OCI-LY1 (cell line): ENCODE measurements around the gene TRIO.

Experiments used
- H2AFZ ChIP-seq: fragments of 200-600 bp; sonication (generic), shearing (Covaris generic); 2 replicates; pipeline ENCODE4 v1.6.0; 2014; ENCODE audit warnings: antibody characterized with exemption, mild to moderate bottlenecking, low read length
- H3F3A ChIP-seq: fragments of 200-600 bp; sonication (generic), shearing (Covaris generic); 2 replicates; pipeline ENCODE4 v1.6.0; 2014; ENCODE audit warnings: mild to moderate bottlenecking, antibody characterized with exemption, low read length, moderate library complexity; ENCODE audit not compliant: insufficient read depth
- H3K27ac ChIP-seq: fragments of 200-600 bp; sonication (generic); 2 replicates; pipeline ENCODE4 v1.5.1; 2014; ENCODE audit warnings: low read length, mixed run types, mild to moderate bottlenecking, low read depth; ENCODE audit not compliant: poor library complexity, severe bottlenecking
- H3K27me3 ChIP-seq: fragments of 200-600 bp; sonication (generic); 2 replicates; pipeline ENCODE4 v1.6.0; 2014; ENCODE audit warnings: antibody characterized with exemption, mild to moderate bottlenecking, low read length, moderate library complexity; ENCODE audit not compliant: insufficient read depth
- H3K36me3 ChIP-seq: fragments of 200-600 bp; sonication (generic); 2 replicates; pipeline ENCODE4 v1.6.1; 2014; ENCODE audit warnings: mild to moderate bottlenecking, antibody characterized with exemption, low read length, moderate library complexity, mixed read lengths; ENCODE audit not compliant: insufficient read depth
- H3K4me1 ChIP-seq: fragments of 200-600 bp; sonication (generic); 2 replicates; pipeline ENCODE4 v1.5.1; 2014; ENCODE audit warnings: mild to moderate bottlenecking, low read length, moderate library complexity; ENCODE audit not compliant: insufficient read depth, severe bottlenecking
- H3K4me2 ChIP-seq: fragments of 200-600 bp; sonication (generic), shearing (Covaris generic); 2 replicates; pipeline ENCODE4 v1.6.1; 2014; ENCODE audit warnings: low read length
- H3K4me3 ChIP-seq: fragments of 200-600 bp; sonication (generic); 2 replicates; pipeline ENCODE4 v1.5.1; 2014; ENCODE audit warnings: low read length, low read depth, mild to moderate bottlenecking, mixed read lengths; ENCODE audit not compliant: poor library complexity, severe bottlenecking
- H3K79me2 ChIP-seq: fragments of 200-600 bp; shearing (Covaris generic); 2 replicates; pipeline ENCODE4 v1.6.1; 2016; ENCODE audit warnings: mixed run types, low read length, mixed read lengths; ENCODE audit not compliant: insufficient read depth
- H3K9ac ChIP-seq: fragments of 200-600 bp; sonication (generic), shearing (Covaris generic); 2 replicates; pipeline ENCODE4 v1.6.1; 2014; ENCODE audit warnings: mild to moderate bottlenecking, low read length, mixed read lengths
- H3K9me2 ChIP-seq: fragments of 200-600 bp; sonication (generic), shearing (Covaris generic); 2 replicates; pipeline ENCODE4 v1.6.1; 2014; ENCODE audit warnings: low read depth, mild to moderate bottlenecking, low read length, mixed read lengths
- H3K9me3 ChIP-seq: fragments of 200-600 bp; shearing (Covaris generic); 2 replicates; pipeline ENCODE4 v1.6.1; 2014; ENCODE audit warnings: low read length, mixed read lengths
- H4K20me1 ChIP-seq: fragments of 200-600 bp; sonication (generic), shearing (Covaris generic); 2 replicates; pipeline ENCODE4 v1.6.0; 2016; ENCODE audit warnings: mild to moderate bottlenecking, low read length; ENCODE audit not compliant: insufficient read depth
- EZH2 ChIP-seq: fragments of 200-600 bp; sonication (generic), shearing (Covaris generic); IDR thresholded peaks from 2 replicates; pipeline ENCODE4 v1.8.0; 2017; ENCODE audit warnings: borderline replicate concordance, mixed run types, mild to moderate bottlenecking, antibody characterized with exemption, low read length, moderate library complexity, mixed read lengths
- TF ChIP-seq, protein P1 (sequence below): fragments of 200-600 bp; sonication (generic), shearing (Covaris generic); IDR thresholded peaks from 2 replicates; pipeline ENCODE4 v1.5.1; 2017; ENCODE audit warnings: mild to moderate bottlenecking, antibody characterized with exemption, low read length, moderate library complexity, mixed read lengths

The TRIO gene

DNA sequence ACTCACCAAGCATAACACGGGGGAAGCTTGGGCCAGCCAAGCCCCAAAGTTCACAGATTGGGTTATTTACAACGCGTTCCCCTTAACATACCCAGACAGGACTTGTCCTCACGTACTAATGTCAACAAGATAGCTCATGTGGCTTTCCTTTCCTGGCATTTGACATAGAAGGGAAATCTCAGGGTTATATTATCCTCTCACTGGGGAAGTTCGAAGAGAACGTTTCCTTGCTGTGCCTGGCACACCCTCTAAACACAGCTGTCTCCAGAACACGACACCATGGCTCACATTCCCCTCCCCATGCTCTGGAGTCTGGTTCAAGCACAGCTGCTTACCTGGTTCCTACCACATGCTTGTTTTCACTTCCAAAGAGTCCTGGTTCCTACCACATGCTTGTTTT is 391.6 kb downstream of the TRIO start:
- no peaks in the 10 kb centered on the region for H3K9me3 ChIP-seq
- no peaks in the 10 kb centered on the region for H3K9me2 ChIP-seq
- no peak overlapping the region for H3K27ac ChIP-seq
- no peaks in the 10 kb centered on the region for H4K20me1 ChIP-seq
- no peak overlapping the region for H3K4me2 ChIP-seq
- H3K36me3 ChIP-seq, result no peaks in the 10 kb centered on the region
- H3K9ac ChIP-seq, result no peak overlapping the region
- no peak overlapping the region for H3K4me3 ChIP-seq
- no peak overlapping the region for H2AFZ ChIP-seq
- H3F3A ChIP-seq, result no peaks in the 10 kb centered on the region
- H3K79me2 ChIP-seq, result no peaks in the 10 kb centered on the region
- H3K4me1 ChIP-seq, result no peaks in the 10 kb centered on the region
- no peaks in the 10 kb centered on the region for H3K27me3 ChIP-seq
- TF ChIP-seq EZH2, result no peak
- TF ChIP-seq, protein P1, sequence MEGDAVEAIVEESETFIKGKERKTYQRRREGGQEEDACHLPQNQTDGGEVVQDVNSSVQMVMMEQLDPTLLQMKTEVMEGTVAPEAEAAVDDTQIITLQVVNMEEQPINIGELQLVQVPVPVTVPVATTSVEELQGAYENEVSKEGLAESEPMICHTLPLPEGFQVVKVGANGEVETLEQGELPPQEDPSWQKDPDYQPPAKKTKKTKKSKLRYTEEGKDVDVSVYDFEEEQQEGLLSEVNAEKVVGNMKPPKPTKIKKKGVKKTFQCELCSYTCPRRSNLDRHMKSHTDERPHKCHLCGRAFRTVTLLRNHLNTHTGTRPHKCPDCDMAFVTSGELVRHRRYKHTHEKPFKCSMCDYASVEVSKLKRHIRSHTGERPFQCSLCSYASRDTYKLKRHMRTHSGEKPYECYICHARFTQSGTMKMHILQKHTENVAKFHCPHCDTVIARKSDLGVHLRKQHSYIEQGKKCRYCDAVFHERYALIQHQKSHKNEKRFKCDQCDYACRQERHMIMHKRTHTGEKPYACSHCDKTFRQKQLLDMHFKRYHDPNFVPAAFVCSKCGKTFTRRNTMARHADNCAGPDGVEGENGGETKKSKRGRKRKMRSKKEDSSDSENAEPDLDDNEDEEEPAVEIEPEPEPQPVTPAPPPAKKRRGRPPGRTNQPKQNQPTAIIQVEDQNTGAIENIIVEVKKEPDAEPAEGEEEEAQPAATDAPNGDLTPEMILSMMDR, result no peak

DNA sequence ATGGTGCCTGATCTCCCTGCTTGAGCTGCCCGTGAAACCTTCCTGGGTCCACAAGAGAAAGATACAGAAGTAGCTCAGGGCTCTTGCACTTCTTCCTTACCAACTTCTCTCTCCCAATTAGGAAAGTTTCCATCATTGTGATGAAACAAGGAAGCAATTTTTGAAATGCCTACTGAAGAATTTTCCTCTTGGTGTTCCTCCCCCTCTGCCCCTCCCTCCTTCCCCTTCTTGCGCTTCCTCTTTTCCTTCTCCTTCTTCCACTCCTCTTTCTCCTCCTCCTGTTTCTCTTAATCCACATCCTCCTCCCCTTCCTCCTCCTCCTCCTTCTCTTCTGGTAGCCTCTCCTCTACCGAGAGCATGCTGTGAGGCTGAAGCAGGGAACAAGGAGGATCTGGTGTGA is 402.2 kb downstream of the TRIO start:
- H3K27ac ChIP-seq, result no peak overlapping the region
- no peak overlapping the region for H3K4me2 ChIP-seq
- no peaks in the 10 kb centered on the region for H3K9me2 ChIP-seq
- no peaks in the 10 kb centered on the region for H3F3A ChIP-seq
- TF ChIP-seq EZH2, result no peak
- TF ChIP-seq, protein P1, result no peak
- H3K79me2 ChIP-seq, result no peaks in the 10 kb centered on the region
- H3K9ac ChIP-seq, result no peak overlapping the region
- H4K20me1 ChIP-seq, result no peaks in the 10 kb centered on the region
- H3K27me3 ChIP-seq, result no peaks in the 10 kb centered on the region
- H3K36me3 ChIP-seq, result no peaks in the 10 kb centered on the region
- H3K4me3 ChIP-seq, result no peak overlapping the region
- no peak overlapping the region for H2AFZ ChIP-seq
- no peaks in the 10 kb centered on the region for H3K9me3 ChIP-seq
- no peaks in the 10 kb centered on the region for H3K4me1 ChIP-seq

DNA sequence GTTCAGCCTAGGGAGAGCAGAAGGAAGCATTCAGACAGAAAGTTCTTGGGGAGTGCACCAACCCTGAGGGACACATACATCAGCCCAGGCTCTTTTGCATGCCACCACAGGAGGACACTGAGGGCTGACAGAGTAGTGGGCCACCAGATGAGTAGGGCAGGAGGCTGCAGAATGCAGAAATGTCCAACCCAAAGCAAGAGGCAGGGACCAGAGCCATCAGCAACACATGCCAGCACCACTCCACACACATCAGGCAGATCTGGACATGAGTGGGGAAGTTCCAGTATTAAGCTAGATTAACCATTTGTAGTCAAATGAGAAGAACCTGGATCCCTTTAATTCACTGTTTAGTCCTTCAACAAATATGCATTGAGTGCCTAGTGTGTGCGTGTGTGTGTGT is 402.7 kb downstream of the TRIO start:
- Histone ChIP-seq H2AFZ (no peak overlapping the region), H3K4me3 (no peak overlapping the region), H3K27ac (no peak overlapping the region), H4K20me1 (no peaks in the 10 kb centered on the region), H3K9me2 (no peaks in the 10 kb centered on the region), H3F3A (no peaks in the 10 kb centered on the region), H3K4me1 (no peaks in the 10 kb centered on the region), H3K4me2 (no peak overlapping the region), H3K36me3 (no peaks in the 10 kb centered on the region), H3K9ac (no peak overlapping the region), H3K79me2 (no peaks in the 10 kb centered on the region), H3K27me3 (no peaks in the 10 kb centered on the region), H3K9me3 (no peaks in the 10 kb centered on the region)
- TF ChIP-seq EZH2, result no peak
- TF ChIP-seq, protein P1, result no peak
